Smooth muscle cell (in vitro differentiated cells): ENCODE data around the gene MANBA. TPM values are rescaled to one million over a fixed set of nuclear protein-coding genes. Genes with fewer than 3 reads are reported as not detected.
A peak's percentile ranks its signal among the peaks of the same experiment; 100 is the strongest.
"Not testable (repeated sequence)": the region's sequence is repeated elsewhere in the genome, so short reads cannot be mapped to it uniquely, and the experiment has no call there.

Experiments
- DNase-seq: peaks from one replicate; lab custom pipeline; 2025; ENCODE audit not compliant: unreplicated experiment; lab: John Stamatoyannopoulos, UW
- H2AFZ ChIP-seq: fragments of 200-600 bp; sonication (generic); 2 replicates; pipeline ENCODE4 v1.6.0; 2016; ENCODE audit warnings: antibody characterized with exemption, low read depth, mild to moderate bottlenecking
- H3F3A ChIP-seq: fragments of 200-600 bp; sonication (generic); 2 replicates; pipeline ENCODE4 v1.6.0; 2017; ENCODE audit warnings: antibody characterized with exemption, low read depth
- H3K27ac ChIP-seq: fragments of 200-600 bp; sonication (generic); 2 replicates; pipeline ENCODE4 v1.5.1; 2016; ENCODE audit warnings: low read depth, mild to moderate bottlenecking
- H3K27me3 ChIP-seq: fragments of 200-600 bp; sonication (generic); 2 replicates; pipeline ENCODE4 v1.6.1; 2016; ENCODE audit warnings: low read depth, mild to moderate bottlenecking
- H3K36me3 ChIP-seq: fragments of 200-600 bp; sonication (generic); 2 replicates; pipeline ENCODE4 v1.5.1; 2016; ENCODE audit warnings: low read depth
- H3K4me1 ChIP-seq: fragments of 200-600 bp; sonication (generic); 2 replicates; pipeline ENCODE4 v1.5.1; 2016; ENCODE audit warnings: low read depth
- H3K4me2 ChIP-seq: fragments of 200-600 bp; sonication (generic); 2 replicates; pipeline ENCODE4 v1.6.0; 2016; ENCODE audit warnings: mild to moderate bottlenecking
- H3K4me3 ChIP-seq: fragments of 200-600 bp; sonication (generic); 2 replicates; pipeline ENCODE4 v1.5.1; 2016; ENCODE audit warnings: mild to moderate bottlenecking
- H3K79me2 ChIP-seq: fragments of 200-600 bp; sonication (generic); 2 replicates; pipeline ENCODE4 v1.6.0; 2016; ENCODE audit warnings: low read depth, mild to moderate bottlenecking
- H3K9ac ChIP-seq: fragments of 200-600 bp; sonication (generic); 2 replicates; pipeline ENCODE4 v1.6.0; 2016; ENCODE audit warnings: low read depth
- H3K9me3 ChIP-seq: fragments of 200-600 bp; sonication (generic); replicated peaks from 2 replicates; pipeline ENCODE4 v1.5.1; 2016; ENCODE audit warnings: low read depth
- H4K20me1 ChIP-seq: fragments of 200-600 bp; sonication (generic); 2 replicates; pipeline ENCODE4 v1.6.0; 2016; ENCODE audit warnings: low read depth
- WGBS: methylation state at CpG from one replicate; pipeline ENCODE4 v1.1.7; 2016; ENCODE audit warnings: low lambda C conversion rate; 5-methylcytosine and 5-hydroxymethylcytosine counted together
- polyA plus RNA-seq: library from polyadenylated mRNA; unstranded; fragments of >200 nt; fragmentation: Nextera tagmentation; extraction: Ambion mirVana; gene quantifications from 2 replicates; pipeline ENCODE4 v1.2.1, GENCODE V29; 2016
- total RNA-seq: library from RNA; depleted of rRNA; stranded (reverse); fragments of >200 nt; gene quantifications from 2 replicates; pipeline ENCODE4 v1.2.3, GENCODE V29; 2014
- TF ChIP-seq, protein P1 (sequence below): fragments of 200-600 bp; sonication (generic); IDR thresholded peaks from 2 replicates; pipeline ENCODE4 v1.5.1; 2017; ENCODE audit warnings: borderline replicate concordance, mild to moderate bottlenecking, antibody characterized with exemption; ENCODE audit not compliant: insufficient read depth, poor library complexity, severe bottlenecking

MANBA gene
- total and polyA plus RNA-seq, 2 experiments from 2014 or later, result 58.1 to 99.9 TPM

DNA sequence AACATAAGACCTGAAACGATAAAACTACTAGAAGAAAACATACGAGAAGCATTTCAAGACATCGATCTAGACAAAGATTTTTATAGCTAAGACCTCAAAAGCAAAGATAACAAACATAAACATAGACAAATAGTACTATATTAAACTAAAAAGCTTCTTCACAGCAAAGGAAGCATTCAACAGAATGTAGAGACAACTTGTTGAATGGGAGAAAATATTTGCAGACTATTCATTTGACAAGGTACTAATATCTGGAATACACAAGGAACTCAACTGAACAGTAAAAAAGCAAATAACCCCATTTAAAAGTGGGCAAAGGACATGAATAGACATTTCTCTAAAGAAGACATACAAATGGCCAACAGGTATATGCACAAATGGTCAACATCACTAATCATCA lies 49.8 kb downstream of the MANBA start:
- Histone ChIP-seq H3K27me3 (no peaks in the 10 kb centered on the region), H3K36me3 (peaks cover 4% of the 10 kb centered on the region), H4K20me1 (no peaks in the 10 kb centered on the region), H3K27ac (peak overlapping the region; percentile 36), H3K4me1 (no peaks in the 10 kb centered on the region), H3K9ac (no peak overlapping the region), H2AFZ (no peak overlapping the region), H3K4me2 (no peak overlapping the region), H3K9me3 (peaks cover 4% of the 10 kb centered on the region), H3K4me3 (no peak overlapping the region), H3K79me2 (peaks cover 47% of the 10 kb centered on the region), H3F3A (no peaks in the 10 kb centered on the region)
- DNase-seq, result no peak
- TF ChIP-seq, protein P1, sequence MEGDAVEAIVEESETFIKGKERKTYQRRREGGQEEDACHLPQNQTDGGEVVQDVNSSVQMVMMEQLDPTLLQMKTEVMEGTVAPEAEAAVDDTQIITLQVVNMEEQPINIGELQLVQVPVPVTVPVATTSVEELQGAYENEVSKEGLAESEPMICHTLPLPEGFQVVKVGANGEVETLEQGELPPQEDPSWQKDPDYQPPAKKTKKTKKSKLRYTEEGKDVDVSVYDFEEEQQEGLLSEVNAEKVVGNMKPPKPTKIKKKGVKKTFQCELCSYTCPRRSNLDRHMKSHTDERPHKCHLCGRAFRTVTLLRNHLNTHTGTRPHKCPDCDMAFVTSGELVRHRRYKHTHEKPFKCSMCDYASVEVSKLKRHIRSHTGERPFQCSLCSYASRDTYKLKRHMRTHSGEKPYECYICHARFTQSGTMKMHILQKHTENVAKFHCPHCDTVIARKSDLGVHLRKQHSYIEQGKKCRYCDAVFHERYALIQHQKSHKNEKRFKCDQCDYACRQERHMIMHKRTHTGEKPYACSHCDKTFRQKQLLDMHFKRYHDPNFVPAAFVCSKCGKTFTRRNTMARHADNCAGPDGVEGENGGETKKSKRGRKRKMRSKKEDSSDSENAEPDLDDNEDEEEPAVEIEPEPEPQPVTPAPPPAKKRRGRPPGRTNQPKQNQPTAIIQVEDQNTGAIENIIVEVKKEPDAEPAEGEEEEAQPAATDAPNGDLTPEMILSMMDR, result no peak
- 35% methylated on average over 3 of the region's 3 CpGs for WGBS

DNA sequence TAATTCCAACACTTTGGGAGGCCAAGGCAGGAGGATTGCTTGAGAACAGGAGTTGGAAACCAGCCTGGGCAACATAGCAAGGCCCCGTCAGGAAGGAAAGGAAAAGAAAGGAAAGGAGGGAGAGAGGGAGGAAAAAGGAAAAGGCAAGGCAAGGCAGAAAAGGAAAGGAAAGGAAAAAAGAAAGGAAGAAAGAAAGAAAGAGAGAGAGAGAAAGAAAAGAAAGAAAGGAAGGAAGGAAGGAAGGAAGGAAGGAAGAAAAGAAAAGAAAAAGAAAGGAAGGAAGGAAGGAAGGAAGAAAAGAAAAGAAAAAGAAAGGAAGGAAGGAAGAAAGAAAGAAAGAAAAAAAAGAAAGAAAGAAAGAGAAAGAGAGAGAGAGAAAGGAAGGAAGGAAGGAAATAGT lies 51.7 kb downstream of the MANBA start:
- H3K27me3 ChIP-seq, DNase-seq, H3K9ac ChIP-seq, H2AFZ ChIP-seq, H3K27ac ChIP-seq, H3K36me3 ChIP-seq, H3K4me1 ChIP-seq, H3K4me2 ChIP-seq, H3K4me3 ChIP-seq, H3F3A ChIP-seq, H3K9me3 ChIP-seq, H4K20me1 ChIP-seq: not testable (repeated sequence)
- peaks cover 47% of the 10 kb centered on the region for H3K79me2 ChIP-seq
- WGBS, result 95% methylated on average over 1 of the region's 1 CpG

DNA sequence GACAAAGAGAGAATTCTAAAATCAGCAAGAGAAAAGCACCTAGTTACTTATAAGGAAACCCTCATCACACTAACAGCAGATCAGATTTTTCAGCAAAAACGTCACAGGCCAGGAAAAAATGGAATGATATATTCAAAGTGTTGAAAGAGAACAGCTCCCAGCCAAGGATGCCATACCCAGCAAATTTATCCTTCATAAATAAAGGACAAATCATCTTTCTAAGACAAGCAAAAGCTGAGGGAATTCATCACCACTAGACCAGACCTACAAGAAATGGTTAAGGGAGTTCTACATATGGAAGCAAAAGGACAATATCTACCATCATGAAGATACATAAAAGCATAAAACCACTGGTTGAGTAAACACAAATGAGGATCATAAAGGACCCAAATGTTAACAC lies 53.6 kb downstream of the MANBA start:
- Histone ChIP-seq H3K9me3 (peaks cover 4% of the 10 kb centered on the region), H3F3A (no peaks in the 10 kb centered on the region), H3K27ac (no peak overlapping the region), H3K4me3 (no peak overlapping the region), H3K36me3 (peaks cover 11% of the 10 kb centered on the region), H2AFZ (no peak overlapping the region), H3K27me3 (no peaks in the 10 kb centered on the region), H3K79me2 (peaks cover 47% of the 10 kb centered on the region), H4K20me1 (no peaks in the 10 kb centered on the region), H3K9ac (no peak overlapping the region), H3K4me1 (no peaks in the 10 kb centered on the region), H3K4me2 (no peak overlapping the region)
- DNase-seq, result no peak
- 84% methylated on average over 1 of the region's 1 CpG for WGBS
- TF ChIP-seq, protein P1, result no peak

DNA sequence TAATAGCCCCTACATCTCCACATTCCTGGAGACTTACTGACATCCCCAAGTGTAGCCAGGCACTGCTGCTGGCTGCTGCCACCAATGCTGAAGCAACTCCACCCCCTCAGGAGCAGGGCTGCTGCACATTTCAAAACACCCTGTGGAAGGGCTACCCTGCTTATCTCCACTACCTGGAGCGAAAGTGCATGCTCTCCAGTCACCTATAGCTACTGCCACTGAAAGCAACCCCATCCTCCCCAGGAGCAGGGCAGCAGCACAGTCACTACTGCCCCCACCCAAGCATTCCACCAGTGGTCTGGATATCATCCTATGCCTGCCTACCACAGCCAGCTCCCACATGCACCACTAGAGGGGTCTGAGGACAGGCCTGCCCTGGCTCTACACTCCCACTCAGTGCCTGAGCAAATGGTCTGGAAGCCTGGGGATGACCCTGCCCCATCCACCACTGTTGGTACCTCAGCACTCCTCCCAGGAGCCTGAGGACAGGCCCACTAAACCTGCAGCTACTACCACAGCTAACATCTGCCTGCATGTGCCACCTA lies 55.3 kb downstream of the MANBA start:
- Histone ChIP-seq H3K27ac (no peak overlapping the region), H3K9me3 (peaks cover 4% of the 10 kb centered on the region), H3K36me3 (peaks cover 8% of the 10 kb centered on the region), H3K27me3 (no peaks in the 10 kb centered on the region), H3K4me1 (no peaks in the 10 kb centered on the region), H2AFZ (no peak overlapping the region), H3K79me2 (peaks cover 40% of the 10 kb centered on the region), H3K4me2 (no peak overlapping the region), H3F3A (no peaks in the 10 kb centered on the region), H3K4me3 (no peak overlapping the region), H4K20me1 (no peaks in the 10 kb centered on the region), H3K9ac (no peak overlapping the region)
- TF ChIP-seq, protein P1, result no peak
- no peak for DNase-seq
- WGBS, result 88% methylated on average over 1 of the region's 1 CpG
